HCT116 (cell line): ENCODE data around the gene CNTNAP2.

Experiments used
- CTCF ChIP-seq, 3 experiments: fragments of 200-600 bp in 1 of 3; sonication (generic) in 1 of 3; IDR thresholded peaks in 2 of 3; conservative IDR thresholded peaks in 1 of 3; 2 replicates each; pipeline ENCODE4 v1.5.1; 2012 to 2017; ENCODE audit warnings: low read depth in 2 of 3, low read length in 2 of 3, antibody characterized with exemption in 1 of 3, borderline replicate concordance in 1 of 3, control low read depth in 1 of 3, mild to moderate bottlenecking in 1 of 3, mixed read lengths in 1 of 3, mixed run types in 1 of 3, moderate library complexity in 1 of 3; ENCODE audit not compliant: insufficient read depth in 1 of 3
- RAD21 ChIP-seq: IDR thresholded peaks from 2 replicates; pipeline ENCODE4 v1.6.1; 2012; ENCODE audit warnings: low read depth, mild to moderate bottlenecking
- SIN3A ChIP-seq: IDR thresholded peaks from 2 replicates; pipeline ENCODE4 v1.6.1; 2012; ENCODE audit warnings: low read depth

DNA sequence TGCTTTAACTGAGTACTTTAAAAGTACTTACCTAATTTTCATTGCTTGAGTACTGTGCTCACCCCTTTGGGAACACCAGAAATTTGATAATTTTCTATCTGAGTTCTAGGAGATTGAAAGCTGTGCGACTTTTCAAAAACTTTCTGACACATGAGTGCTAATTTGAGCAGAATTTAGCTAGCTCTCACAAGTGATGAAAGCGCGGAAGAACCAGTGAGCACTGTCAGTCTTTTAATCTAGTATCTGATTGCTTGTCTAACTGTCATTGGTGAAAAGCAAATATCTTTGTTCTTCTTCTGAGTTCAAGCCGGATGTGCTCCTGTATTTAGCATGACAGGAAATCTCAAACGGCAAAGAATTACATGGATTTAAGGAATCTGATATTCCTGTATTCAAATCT is 899.4 kb downstream of the CNTNAP2 start:
- no peak for TF ChIP-seq SIN3A
- TF ChIP-seq RAD21, result no peak
- TF ChIP-seq CTCF (IDR thresholded peaks at IDR 0.05 in 2 of 3, conservative IDR thresholded peaks at IDR 0.05 in 1 of 3; ENCODE audit: borderline replicate concordance in 1 of 3, insufficient read depth in 1 of 3, low read depth in 2 of 3, low read length in 2 of 3), result no peak
